LNCAP (cell line): ENCODE results near the gene IFNA21.

Source experiments
- TF ChIP-seq, protein P1 (sequence below): fragments of 450-650 bp; IDR thresholded peaks from 2 replicates; pipeline ENCODE4 v1.5.1; 2017; ENCODE audit warnings: mild to moderate bottlenecking

IFNA21 gene

GRCh38 chr9:21121079-21121478 lies 45.4 kb downstream of the IFNA21 start:
- TF ChIP-seq, protein P1, sequence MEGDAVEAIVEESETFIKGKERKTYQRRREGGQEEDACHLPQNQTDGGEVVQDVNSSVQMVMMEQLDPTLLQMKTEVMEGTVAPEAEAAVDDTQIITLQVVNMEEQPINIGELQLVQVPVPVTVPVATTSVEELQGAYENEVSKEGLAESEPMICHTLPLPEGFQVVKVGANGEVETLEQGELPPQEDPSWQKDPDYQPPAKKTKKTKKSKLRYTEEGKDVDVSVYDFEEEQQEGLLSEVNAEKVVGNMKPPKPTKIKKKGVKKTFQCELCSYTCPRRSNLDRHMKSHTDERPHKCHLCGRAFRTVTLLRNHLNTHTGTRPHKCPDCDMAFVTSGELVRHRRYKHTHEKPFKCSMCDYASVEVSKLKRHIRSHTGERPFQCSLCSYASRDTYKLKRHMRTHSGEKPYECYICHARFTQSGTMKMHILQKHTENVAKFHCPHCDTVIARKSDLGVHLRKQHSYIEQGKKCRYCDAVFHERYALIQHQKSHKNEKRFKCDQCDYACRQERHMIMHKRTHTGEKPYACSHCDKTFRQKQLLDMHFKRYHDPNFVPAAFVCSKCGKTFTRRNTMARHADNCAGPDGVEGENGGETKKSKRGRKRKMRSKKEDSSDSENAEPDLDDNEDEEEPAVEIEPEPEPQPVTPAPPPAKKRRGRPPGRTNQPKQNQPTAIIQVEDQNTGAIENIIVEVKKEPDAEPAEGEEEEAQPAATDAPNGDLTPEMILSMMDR, result no peak

DNA sequence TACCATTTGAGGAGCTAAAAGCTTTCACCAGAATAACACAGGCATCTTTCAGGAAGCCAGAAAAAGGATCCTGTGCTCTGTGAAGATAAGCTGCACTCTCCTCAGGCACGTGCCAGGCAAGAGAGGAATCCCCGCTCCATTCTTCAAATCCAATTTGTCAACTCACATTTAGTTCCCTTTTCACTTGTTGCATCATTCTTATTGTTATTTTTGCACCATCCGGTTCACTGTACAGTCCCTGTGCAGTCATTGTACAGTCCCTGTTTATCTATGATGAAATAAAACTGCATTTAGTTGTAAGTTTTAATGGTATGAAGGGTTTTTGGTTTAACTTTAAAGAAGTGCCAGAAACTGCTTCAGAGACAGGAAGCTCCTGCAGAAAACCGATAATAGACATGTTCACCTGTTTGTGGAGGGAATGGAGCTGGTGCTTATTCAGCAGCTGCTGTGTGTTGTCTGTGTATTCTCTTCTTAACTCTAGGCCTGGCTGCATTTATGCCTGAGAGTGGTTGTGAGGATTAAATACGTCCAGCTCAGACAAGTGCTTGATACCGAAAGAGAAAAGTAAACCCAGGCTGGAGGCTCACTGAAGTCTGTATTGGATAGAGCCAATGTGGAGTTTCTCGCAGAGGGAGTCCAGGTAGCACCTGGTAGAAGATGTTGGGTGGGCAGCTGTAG lies 47.2 kb downstream of the IFNA21 start:
- TF ChIP-seq, protein P1, result no peak
